Thoracic aorta (tissue), 2 donors: ENCODE results near the gene ITPR2. TPM values are rescaled to one million over a fixed set of nuclear protein-coding genes. Genes with fewer than 3 reads are reported as not detected.

Source experiments
- ATAC-seq: fragments of 150-250 bp; one replicate; pipeline ENCODE4 v1.8.0; 2017; ENCODE audit warnings: low read depth; ENCODE audit not compliant: insufficient number of reproducible peaks, low FRiP score
- DNase-seq: peaks from one replicate; pipeline ENCODE4 v3.0.0-alpha.2; 2020; ENCODE audit warnings: low spot score
- H3K27ac ChIP-seq, 2 donors: fragments of 200-600 bp; sonication (generic); 1 replicate in 1 of 2; 2 replicates in 1 of 2; pipeline ENCODE4 v1.5.1; 2016; ENCODE audit warnings: mild to moderate bottlenecking in 2 of 2, moderate library complexity in 2 of 2
- H3K27me3 ChIP-seq: fragments of 200-600 bp; sonication (generic); replicated peaks from 2 replicates; pipeline ENCODE4 v1.6.0; 2016; ENCODE audit warnings: mild to moderate bottlenecking; ENCODE audit not compliant: insufficient read depth
- H3K36me3 ChIP-seq: fragments of 200-600 bp; sonication (generic); one replicate; pipeline ENCODE4 v1.5.1; 2016
- H3K4me1 ChIP-seq, 2 donors: fragments of 200-600 bp; sonication (generic); 1 replicate in 1 of 2; 2 replicates in 1 of 2; pipeline versions ENCODE4 v1.5.1 to v1.6.0; 2016; ENCODE audit warnings: low read depth in 2 of 2, mild to moderate bottlenecking in 1 of 2; ENCODE audit not compliant: control insufficient read depth in 1 of 2
- H3K4me3 ChIP-seq: fragments of 200-600 bp; sonication (generic); 2 replicates; pipeline ENCODE4 v1.5.1; 2016; ENCODE audit warnings: mild to moderate bottlenecking
- H3K9me3 ChIP-seq: fragments of 200-600 bp; sonication (generic); 2 replicates; pipeline ENCODE4 v1.5.1; 2016
- total RNA-seq, 2 donors: library from RNA; depleted of rRNA; stranded (reverse); fragments of >200 nt; gene quantifications; one replicate each; pipeline versions ENCODE4 v1.1.0 to v1.2.3, GENCODE V29; 2016
- TF ChIP-seq, protein P1 (sequence below): fragments of 200-600 bp; sonication (generic); IDR thresholded peaks from one replicate; pipeline ENCODE4 v1.5.1; 2019; ENCODE audit warnings: antibody characterized with exemption

The ITPR2 gene
- total RNA-seq, 2 donors from 2014 or later, result 28.3 to 86.3 TPM

DNA sequence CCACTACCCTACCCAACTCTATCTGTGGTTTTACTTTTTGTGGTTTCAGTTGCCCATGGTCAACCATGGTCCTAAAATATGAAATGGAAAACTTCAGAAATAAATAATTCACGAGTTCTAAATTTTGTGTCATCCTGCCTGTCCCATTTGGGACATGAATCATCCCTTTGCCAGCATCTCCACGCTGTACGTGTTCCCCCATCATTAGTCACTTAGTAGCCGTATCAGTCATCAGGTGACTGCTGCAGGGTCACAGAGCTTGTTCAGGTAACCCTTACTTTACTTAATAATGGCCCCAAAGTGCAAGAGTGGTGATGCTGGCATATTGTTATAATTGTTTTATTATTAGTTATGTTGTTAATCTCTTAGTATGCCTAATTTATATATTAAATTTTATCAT is 209.9 kb downstream of the ITPR2 start:
- ATAC-seq, result no peak
- Histone ChIP-seq H3K4me3 (no peak overlapping the region), H3K36me3 (peaks cover 17% of the 10 kb centered on the region), H3K9me3 (no peaks in the 10 kb centered on the region), H3K27ac (no peak overlapping the region), H3K4me1 (no peaks in the 10 kb centered on the region), H3K27me3 (no peaks in the 10 kb centered on the region)
- TF ChIP-seq, protein P1, sequence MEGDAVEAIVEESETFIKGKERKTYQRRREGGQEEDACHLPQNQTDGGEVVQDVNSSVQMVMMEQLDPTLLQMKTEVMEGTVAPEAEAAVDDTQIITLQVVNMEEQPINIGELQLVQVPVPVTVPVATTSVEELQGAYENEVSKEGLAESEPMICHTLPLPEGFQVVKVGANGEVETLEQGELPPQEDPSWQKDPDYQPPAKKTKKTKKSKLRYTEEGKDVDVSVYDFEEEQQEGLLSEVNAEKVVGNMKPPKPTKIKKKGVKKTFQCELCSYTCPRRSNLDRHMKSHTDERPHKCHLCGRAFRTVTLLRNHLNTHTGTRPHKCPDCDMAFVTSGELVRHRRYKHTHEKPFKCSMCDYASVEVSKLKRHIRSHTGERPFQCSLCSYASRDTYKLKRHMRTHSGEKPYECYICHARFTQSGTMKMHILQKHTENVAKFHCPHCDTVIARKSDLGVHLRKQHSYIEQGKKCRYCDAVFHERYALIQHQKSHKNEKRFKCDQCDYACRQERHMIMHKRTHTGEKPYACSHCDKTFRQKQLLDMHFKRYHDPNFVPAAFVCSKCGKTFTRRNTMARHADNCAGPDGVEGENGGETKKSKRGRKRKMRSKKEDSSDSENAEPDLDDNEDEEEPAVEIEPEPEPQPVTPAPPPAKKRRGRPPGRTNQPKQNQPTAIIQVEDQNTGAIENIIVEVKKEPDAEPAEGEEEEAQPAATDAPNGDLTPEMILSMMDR, result no peak
- DNase-seq, result no peak

DNA sequence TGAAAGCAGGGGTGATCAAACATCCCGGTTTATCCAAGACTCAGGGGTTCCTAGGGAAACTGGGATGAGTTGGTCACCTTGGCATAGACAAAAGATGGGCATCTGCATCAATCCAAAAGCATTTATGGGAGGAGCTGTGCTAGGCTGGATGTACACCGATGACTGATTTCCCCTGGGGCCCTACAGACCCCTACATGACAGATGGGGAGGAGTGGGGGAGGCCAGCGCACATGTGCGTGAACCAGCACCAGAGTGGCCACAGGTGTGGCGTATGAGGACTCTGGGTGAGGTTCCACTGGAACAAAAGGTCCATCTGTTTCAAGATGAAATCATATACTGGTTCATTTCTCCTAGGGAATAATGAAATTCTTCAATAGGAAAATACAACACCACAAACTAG is 210.4 kb downstream of the ITPR2 start:
- no peak overlapping the region for H3K4me3 ChIP-seq
- TF ChIP-seq, protein P1, result no peak
- DNase-seq (no peak), ATAC-seq (no peak)
- H3K27me3 ChIP-seq, result no peaks in the 10 kb centered on the region
- H3K27ac ChIP-seq, result no peak overlapping the region
- H3K9me3 ChIP-seq, result no peaks in the 10 kb centered on the region
- no peaks in the 10 kb centered on the region for H3K4me1 ChIP-seq
- peaks cover 17% of the 10 kb centered on the region for H3K36me3 ChIP-seq

DNA sequence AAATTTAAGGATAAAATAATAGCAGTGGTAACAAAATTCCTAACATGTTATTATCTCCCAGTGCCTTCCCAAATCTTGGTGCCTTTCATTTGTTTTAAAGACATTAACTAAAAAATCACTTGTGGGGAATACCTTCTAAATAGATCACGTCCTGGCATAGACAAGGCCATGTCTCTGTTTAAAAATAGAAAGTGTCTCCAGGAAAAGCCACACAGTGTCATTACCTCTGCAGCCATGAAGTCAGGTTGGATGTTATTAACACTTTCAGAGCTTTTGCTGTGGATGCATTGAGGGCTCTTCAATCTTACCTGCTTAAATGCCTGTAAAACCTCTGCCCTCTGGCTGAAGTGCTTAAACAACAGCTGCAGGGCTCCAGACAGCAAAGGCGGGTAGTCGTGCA is 211.1 kb downstream of the ITPR2 start:
- peaks cover 17% of the 10 kb centered on the region for H3K36me3 ChIP-seq
- H3K4me3 ChIP-seq, result no peak overlapping the region
- H3K27me3 ChIP-seq, result no peaks in the 10 kb centered on the region
- no peaks in the 10 kb centered on the region for H3K4me1 ChIP-seq
- ATAC-seq (no peak), DNase-seq (no peak)
- no peaks in the 10 kb centered on the region for H3K9me3 ChIP-seq
- no peak overlapping the region for H3K27ac ChIP-seq
- TF ChIP-seq, protein P1, result no peak

DNA sequence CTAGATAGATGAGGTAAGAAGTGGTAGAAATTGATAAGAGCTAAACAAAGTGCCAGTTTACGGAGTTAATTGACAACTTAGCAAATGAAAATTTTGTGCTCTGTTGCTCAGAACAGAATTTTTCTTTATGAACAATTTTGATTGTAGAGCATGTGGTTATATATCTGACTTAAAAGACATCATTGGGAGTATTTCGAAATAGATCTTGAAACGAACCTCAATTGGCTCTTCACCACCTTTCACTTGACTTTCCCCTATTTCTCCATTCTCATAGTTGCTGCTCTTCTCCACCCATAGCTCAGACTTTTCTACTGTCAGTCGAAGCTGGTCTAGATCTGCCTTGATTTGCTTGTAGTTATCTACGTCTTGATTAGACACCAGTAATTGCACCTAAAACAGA is 212.1 kb downstream of the ITPR2 start:
- no peak overlapping the region for H3K4me3 ChIP-seq
- ATAC-seq (no peak), DNase-seq (no peak)
- H3K9me3 ChIP-seq, result no peaks in the 10 kb centered on the region
- H3K4me1 ChIP-seq, result no peaks in the 10 kb centered on the region
- H3K36me3 ChIP-seq, result peaks cover 14% of the 10 kb centered on the region
- H3K27me3 ChIP-seq, result no peaks in the 10 kb centered on the region
- H3K27ac ChIP-seq, result no peak overlapping the region
- TF ChIP-seq, protein P1, result no peak

DNA sequence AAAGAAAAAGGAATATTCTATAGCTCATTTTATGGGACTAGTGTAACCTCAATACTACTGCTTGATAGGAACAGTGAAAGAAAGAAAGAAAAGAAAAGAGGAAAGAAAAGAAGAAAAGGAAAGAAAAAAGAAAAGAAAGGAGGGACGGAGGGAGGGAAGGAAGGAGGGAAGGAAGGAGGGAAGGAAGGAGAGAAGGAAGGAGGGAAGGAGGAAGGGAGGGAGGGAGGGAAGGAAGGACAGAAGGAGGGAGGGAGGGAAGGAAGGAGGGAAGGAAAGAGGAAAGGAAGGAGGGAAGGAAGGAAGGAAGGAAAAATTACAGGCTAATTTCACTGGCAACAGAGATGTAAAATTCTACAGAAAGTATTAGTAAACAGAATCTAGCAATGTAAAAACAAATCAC is 215.5 kb downstream of the ITPR2 start:
- Histone ChIP-seq H3K4me1 (no peaks in the 10 kb centered on the region), H3K27me3 (no peaks in the 10 kb centered on the region), H3K4me3 (no peak overlapping the region), H3K27ac (no peak overlapping the region), H3K9me3 (no peaks in the 10 kb centered on the region), H3K36me3 (peaks cover 14% of the 10 kb centered on the region)
- no peak for ATAC-seq
- DNase-seq, result no peak
- TF ChIP-seq, protein P1, result no peak
